Right renal pelvis (tissue), 4 donors: ENCODE results near the gene ST6GAL1. TPM values are rescaled to one million over a fixed set of nuclear protein-coding genes. Genes with fewer than 3 reads are reported as not detected.
"Not testable (repeated sequence)": the region's sequence is repeated elsewhere in the genome, so short reads cannot be mapped to it uniquely, and the experiment has no call there.

Experiments
- DNase-seq, 4 donors: peaks; one replicate each; pipeline ENCODE4 v3.0.0-alpha.2; 2013; ENCODE audit warnings: low read depth in 4 of 4, low spot score in 3 of 4, missing footprints in 1 of 4
- polyA plus RNA-seq, 4 donors: library from polyadenylated mRNA; unstranded; fragments of 120-200 nt; gene quantifications; one replicate each; pipeline ENCODE4 v1.2.1, GENCODE V29; 2013; ENCODE audit not compliant: insufficient read length in 4 of 4

ST6GAL1 gene
- polyA plus RNA-seq, 4 donors, result 74.5 to 97.1 (median 81.8) TPM

- no peak for DNase-seq
These were observed 61.1 kb downstream of the ST6GAL1 start for GRCh38 chr3:186991470-186991869.

GRCh38 chr3:186992096-186992495, 61.8 kb downstream of the ST6GAL1 start:
- not testable (repeated sequence) for DNase-seq

GRCh38 chr3:186993210-186993782, 63.0 kb downstream of the ST6GAL1 start:
- DNase-seq, result no peak

DNA sequence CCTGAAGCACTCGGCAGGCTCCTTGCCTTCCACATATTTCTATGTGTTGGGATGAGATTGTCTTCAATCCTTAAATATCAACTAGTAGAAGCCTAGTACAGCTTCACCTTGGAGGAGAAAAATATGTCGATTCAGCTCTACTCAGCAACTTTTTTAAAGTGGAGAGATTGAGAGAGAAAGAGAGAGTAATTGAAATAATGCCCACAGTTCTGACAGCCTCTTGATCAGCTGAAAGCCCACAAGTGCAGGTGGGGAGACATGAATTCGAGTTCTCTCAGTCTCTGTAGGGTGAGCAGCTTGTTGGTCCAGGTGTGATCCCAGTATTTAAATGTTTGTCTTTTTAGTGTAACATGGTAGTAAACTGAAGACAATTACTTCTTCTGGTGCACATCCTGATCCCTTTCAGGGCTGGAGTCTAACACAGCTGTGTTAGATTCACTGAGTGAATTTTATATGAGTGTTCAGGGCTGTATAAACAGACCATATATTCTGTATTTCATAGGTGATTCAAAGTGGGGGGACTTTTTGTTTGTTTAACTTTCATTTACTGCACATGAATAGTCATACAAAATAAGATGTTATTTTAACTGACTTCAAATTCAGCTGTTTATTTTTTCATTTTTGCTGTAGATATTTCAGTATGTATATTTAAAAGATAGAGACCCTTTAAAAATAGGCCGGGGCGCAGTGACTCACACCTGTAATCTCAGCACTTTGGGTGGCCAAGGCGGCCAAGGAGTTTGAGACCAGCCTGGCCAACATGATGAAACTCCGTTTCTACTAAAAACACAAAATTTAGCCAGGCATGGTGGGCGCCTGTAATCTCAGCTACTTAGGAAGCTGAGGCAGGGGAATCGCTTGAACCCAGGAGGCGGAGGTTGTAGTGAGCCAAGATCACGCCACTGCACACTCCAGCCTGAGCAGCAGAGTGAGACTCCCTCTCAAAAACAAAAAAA, 64.0 kb downstream of the ST6GAL1 start:
- DNase-seq, result no peak

DNA sequence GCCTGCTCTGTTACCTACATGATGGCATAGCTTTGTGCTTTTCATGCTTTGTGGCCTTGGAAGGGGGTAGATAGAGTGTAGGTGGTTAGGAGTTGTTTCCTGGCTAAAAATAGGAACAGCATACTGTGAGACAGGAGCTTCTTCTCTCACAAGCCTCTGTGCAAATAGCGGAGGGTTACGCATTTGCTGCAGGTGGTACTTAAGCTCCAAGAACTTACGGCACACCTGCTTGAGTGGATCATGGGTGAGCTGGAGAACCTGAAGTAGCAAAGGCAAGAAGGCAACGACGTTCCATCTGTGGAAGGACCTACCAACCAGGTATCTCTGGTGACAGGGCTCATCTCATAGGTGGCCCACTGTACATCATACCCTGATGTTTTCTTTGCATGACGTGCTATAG, 66.0 kb downstream of the ST6GAL1 start:
- no peak for DNase-seq

GRCh38 chr3:186997061-186997460, 66.7 kb downstream of the ST6GAL1 start:
- DNase-seq, result no peak

DNA sequence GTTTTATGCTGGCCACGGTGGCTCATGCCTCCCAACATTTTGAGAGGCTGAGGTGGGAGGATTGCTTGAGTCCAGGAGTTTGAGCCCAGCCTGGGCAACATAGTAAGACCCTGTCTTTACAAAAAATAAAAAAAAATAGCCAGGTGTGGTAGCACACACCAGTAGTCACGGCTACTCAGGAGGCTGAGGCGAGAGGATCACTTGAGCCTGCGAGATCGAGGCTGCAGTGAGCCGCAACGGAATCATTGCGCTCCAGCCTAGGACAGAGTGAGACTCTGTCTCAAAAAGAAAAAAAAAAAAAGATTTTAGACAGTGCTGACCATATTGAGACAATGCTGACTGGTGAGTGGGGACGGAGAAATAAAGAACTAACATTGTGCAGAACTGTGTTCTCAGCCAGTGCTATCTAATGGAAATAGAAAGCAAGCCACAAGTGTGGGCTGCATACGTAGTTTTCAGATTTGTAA, 67.2 kb downstream of the ST6GAL1 start:
- no peak for DNase-seq

DNA sequence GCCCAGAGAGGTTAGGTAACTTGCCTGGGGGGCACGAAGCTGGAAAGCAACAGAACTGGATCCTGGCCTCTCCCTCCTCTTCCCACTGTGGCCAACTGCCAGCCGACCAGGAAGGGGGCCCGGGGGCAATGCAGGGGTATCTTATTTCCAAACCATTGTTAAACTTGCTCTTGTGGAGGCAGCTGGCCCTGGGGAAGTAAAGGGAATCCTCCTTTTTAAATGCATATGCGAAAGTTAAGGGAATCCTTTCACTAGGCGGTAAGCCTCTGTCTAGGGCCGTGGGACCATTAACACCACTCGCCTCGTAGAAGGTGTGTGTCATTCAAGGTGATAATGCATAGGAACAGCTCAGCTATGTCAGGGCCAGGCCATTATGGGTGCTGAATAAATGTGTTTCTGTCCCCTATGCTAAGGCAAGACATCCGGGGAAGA, 68.6 kb downstream of the ST6GAL1 start:
- DNase-seq, result no peak

GRCh38 chr3:187000711-187001151, 70.4 kb downstream of the ST6GAL1 start:
- no peak for DNase-seq

DNA sequence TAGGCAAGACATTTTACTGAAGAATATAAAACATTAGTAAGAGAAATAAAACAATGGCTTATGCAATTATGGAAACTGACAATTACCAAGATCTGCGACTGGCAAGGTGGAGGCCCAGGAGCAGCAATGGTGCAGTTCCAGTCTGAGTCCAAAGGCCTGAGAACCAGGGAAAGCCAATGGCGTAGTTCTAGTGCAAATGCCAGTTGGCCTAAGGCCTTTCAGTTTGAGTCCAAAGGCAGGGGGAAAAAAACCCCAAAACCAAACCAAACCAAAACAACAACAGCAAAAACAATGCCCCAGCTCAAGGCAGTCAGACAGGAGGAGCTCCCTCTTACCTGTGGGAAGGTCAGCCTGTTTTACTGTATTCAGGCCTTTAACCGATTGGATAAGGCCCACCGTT, 72.6 kb downstream of the ST6GAL1 start:
- no peak for DNase-seq

DNA sequence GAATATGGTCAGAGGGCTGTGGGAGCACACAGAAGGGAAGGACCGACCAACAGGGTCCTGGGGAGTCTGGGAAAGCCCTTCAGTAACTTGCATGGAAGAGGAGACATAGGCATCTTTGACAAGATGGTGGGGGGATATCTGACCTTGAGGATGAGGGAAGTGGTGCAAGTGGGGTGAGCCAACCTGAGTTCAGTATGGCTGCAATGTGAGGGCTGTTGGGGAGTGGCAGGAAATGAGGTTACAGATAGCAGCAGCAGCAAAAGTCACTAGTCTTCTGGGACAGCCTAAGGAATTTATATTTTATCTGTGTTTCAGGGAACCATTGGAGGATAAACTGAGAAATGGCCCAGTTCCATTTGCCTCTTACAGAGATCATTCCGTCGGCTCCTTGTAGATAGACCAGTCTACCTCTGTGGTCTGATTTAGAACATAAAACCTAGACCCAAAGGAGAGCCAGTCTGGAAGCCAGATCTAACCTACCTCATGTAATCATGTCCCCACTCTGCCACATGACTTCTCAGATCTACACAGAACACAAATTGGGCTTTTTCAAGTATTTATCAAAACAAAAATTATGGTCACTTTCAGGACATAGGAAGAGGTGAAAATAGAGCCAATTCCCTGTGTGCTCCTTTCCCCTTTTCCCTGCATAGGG, 75.6 kb downstream of the ST6GAL1 start:
- DNase-seq, result no peak

- DNase-seq, result no peak
These were observed 76.7 kb downstream of the ST6GAL1 start for GRCh38 chr3:187006864-187007630.

GRCh38 chr3:187010382-187010781, 80.1 kb downstream of the ST6GAL1 start:
- not testable (repeated sequence) for DNase-seq

- no peak for DNase-seq
These were observed 81.6 kb downstream of the ST6GAL1 start for GRCh38 chr3:187011915-187012314.

DNA sequence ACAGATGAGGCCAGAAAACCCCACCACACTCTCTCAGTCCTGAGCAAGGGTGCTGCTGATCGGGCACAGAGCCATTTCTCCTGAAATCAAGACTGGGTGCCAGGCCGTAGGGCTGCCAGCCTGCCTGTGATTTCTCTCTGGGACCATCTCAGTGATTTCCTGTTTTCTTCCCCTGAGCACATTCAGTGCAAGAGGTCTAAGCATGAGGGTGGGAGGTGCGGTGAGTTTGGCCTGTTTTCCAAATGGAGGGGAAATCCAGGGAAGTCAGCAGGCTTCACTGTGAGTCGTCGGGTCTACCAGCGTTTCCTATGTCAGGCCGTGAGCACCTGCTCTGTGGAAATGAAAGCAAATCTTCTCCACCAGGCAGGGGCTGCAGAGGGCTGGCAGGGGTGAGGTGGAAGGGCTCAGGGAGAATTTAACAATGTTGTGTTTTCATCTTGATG, 82.3 kb downstream of the ST6GAL1 start:
- DNase-seq, result no peak

DNA sequence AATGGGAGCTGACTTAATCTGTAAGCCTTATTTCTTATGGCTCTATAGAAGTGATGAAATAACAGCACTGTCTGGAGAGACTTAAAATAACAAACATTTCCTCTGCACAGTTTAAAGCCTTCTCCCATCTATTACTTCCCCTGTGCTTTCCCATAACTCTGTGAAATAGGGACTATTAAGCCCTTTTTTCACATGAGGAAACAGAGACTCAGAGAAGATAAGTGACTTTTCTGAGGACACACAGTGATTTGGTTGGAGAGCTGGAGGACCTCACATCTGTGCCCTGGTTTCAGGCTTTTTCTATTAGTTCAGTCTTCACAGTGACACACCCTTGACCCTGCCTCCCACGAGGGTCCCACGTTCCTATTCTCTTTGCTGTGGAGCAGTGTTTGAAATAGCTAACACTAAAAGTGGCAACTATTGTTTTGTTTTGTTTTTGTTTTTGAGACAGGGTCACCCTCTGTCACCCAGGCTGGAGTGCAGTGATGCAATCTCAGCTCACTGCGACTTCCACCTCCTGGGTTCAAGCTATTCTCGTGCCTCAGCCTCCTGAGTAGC, 82.9 kb downstream of the ST6GAL1 start:
- no peak for DNase-seq

- no peak for DNase-seq
These were observed 84.1 kb downstream of the ST6GAL1 start for GRCh38 chr3:187014417-187014864.

- no peak for DNase-seq
These were observed 85.7 kb downstream of the ST6GAL1 start for GRCh38 chr3:187015903-187016638.

GRCh38 chr3:187016639-187017345, 86.5 kb downstream of the ST6GAL1 start:
- no peak for DNase-seq
